Measurements from ENCODE around the gene PRKN.

Gene PRKN

DNA sequence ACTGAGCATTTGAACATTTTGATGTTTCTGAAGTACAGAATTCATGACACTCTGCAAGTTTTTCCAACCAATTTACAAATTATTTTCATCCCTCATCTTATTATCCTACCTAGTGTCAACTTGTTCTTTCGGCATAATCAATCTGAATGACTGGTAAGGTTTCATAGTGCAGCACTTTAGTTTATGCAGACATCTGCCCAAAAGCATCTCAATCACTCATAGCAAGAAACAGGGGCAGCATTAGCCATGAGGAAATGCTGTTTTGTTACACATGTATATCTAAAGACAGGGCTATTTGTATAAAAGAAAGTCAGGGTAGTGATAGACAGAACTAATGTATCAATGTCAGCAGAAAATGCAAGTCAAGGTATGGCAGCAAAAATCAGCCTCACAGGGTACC, 1075.6 kb downstream of the PRKN start:
- DNase-seq (ENCODE audit: low spot score), result no peak

DNA sequence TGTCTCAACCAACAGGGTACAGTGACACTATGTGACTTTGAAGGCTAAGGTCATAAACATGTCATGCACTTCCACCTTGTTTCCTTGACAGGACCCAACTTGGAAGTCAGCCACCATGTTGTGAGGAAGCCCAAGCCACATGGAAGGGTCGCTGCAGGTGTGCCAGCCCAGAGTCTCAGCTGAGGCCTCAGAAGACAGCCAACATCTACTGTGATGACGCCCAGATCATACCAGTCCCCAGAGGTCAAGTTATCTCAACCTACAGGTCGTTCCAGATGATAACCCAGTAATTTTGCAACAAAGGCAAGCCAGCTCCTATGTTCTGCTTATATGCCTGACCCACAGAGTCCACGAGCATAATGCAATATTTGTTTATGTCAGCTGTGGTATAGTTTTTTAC, 1077.7 kb downstream of the PRKN start:
- DNase-seq (ENCODE audit: low spot score), result no peak

DNA sequence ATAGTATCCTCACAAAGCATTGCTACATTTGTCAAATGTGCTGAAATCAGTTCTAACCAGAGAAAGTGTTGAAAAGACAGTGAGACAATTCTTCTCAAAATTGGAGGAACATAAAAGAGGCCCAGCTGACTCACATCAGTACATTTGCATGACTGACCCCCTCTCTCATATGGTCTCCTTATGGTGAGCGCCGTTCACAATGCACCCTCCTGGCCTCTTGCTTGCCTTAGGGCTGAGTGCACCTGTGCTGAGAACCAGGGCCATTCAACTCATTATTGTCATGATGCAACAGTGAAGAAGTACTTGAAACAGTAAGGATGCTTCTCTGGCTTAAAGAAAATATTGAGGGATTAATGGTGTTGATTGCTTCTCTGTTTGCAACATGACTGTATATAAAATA, 1078.5 kb downstream of the PRKN start:
- DNase-seq (ENCODE audit: low spot score), result no peak

DNA sequence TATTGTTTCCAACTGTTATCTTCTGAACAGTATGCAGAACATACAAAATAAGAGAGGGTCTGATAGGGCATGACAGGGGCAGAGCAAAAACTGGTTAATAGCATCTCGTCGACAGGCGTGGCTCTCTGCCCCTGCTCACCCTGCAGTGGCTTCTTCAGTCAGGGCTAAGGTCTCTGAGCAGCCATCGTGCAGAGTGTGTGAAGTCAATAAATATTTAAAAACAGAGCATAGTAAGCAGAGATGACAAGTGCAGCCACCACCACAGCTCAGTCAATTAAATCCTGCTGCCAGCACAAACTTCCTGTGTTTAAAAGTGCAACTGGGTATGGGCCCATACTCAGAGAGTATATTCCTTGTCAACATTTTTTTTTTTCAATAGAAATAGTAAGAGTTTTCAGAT, 1080.3 kb downstream of the PRKN start:
- no peak for DNase-seq (ENCODE audit: low spot score)

DNA sequence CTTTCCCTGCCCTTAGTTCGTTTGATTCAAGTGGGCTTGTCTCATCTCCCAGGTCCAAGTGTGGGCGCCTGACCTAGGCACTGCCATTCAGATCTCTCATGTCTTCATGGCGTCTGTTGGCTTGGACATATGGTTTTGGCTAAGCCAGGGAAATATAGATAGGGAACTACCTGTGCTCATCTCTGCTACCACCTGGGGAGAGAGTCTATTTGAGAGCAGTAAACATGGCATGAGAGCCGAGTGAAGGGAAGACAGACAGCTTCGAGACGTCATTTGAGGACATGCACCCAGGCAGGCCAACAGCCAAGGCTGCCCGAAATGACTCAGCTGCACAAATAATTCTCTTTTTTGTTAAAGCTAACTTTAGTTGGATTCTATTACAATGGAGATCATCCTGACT, 1083.0 kb downstream of the PRKN start:
- DNase-seq (ENCODE audit: low spot score), result no peak

DNA sequence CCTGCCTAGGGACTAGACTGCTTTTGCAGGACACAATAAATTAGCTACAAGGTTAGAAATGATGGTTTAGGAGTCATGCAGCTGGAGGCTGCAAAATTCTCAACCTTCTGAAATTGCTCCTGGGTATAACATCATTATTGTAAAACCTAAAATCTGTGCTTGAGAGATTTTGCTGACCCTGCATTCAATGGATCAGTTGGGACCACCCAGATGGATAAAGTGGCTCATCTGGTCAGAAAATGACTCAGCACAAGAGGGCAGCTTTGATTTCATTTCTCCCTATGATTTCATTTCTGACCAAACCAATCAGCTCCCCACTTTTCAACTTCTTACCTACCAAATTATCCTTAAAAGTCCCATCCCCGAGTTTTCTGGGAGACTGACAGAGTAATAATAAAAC, 1086.4 kb downstream of the PRKN start:
- DNase-seq (ENCODE audit: low spot score), result no peak

DNA sequence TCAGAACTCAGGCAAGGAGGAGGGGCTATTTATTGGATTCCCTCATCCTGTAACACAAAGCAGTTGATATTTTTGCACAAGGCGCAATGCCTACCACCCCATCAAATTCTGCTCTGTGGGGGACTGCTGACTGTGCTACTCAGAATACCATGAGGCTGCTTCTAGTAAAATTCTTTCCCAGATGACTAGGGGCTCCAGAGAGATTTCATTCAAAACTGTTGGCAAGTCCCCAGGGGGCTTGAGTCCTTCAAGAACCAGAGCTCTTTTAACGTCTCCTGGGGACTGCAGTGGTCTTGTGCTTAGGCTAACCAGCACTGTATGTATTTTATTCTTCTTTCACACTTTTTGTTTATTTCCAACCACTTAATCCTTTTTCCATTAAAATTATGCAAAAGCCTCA, 1087.8 kb downstream of the PRKN start:
- peak; percentile 22 for DNase-seq (ENCODE audit: low spot score)

DNA sequence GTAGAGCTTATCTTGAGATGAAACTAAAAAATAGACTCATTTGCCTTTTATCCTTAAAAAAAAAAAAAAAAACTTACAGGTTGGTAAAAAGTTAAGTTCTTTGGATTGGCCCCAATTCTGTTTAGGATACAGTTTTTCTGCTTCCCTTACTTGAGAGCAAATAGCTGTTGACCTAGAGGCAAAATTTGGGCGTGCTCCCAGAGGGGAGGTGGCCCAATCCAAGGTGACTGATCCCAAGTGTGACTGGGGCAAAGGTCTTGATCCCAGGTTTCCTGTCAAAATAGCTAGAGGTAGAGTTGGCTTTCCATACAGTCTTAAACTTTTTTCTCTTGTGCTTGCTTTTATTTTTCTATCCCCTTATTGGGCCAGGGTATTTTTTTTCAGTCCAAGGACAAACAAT, 1089.9 kb downstream of the PRKN start:
- no peak for DNase-seq (ENCODE audit: low spot score)

DNA sequence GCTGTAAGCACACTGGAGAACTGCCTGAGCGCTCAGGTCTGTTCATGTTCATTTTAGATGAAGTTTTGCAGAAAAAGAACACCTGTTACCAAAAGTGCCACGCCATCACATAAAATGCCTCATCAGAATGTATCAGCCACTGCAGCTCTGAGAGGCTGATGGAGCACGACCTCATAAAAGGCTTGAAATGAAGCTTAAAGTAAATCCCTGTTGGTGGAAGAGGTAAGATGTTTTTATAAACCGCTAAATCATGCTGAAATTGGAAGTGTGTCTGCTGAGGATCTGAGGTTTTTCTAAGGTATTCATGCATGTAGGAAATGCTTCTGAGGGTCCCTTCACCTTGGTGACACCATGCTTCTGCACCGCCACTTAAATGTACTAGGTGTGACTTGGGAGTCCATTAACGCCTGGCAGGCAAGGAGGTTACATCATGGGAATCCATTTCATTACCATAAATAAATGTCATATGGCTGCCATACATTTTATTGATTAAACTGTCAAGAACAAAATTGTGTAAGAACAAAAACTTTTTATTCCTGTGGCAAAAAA, 1090.6 kb downstream of the PRKN start:
- no peak for DNase-seq (ENCODE audit: low spot score)

DNA sequence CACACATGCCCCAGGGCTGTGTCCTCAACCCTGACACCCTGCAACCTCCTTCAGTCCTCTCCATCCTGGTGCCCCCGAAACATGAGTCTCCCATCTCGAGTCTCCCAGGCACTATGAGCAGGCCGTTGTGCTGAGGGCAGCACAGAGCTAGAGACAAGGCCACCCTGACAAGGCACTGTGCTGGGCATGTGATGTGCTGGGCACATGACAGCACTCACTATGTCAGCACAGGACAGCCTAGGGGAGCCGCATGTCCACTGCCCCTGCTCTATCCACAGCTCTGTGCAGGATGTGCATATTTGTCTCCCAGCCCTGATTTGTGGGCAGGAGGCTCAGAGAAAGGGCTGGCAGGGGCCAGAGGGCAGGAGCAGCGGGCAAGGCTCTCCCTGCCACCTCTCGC, 1091.6 kb downstream of the PRKN start:
- no peak for DNase-seq (ENCODE audit: low spot score)

DNA sequence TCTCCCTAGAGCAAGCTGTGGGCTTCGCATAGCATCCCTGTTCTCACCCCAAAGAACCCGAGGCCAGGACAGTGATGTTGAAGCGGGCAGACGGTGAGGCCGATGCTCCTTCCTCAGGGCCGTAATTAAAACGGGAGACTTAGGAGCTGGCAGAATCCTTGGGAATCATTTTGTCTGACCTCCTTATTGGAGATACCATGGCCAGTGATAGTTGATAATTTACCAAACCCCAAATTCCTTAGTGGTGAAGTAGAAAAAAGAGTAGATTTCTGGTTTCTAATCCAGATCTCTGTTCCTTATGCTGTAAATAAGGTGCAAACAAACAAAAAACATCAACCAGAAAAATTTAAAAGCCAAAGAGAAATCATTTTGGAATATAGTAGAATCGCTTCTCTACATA, 1092.7 kb downstream of the PRKN start:
- DNase-seq (ENCODE audit: low spot score), result no peak

DNA sequence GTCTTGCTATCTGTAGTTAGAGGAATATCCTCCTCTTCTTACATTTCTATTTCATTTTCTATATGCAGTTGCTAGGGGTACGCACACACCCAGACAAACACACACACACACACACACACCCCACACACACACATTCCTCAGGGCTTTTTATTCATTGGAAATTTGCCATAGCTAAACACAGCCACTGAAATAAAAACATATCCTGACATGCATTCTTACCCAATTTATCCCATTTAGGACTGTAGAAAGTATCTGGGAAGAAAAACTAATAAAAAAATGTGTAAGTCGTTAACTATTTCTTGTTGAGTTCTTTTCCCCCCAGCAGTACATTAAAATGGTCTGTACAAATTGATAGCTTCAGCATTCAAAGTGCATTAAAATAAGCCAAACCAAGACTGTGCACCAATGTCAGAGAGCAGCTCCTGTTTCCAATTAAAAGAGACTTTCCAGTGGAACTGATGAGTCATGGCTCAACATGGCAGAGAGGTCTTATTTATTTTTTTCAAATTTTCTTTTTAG, 1095.8 kb downstream of the PRKN start:
- no peak for DNase-seq (ENCODE audit: low spot score)

DNA sequence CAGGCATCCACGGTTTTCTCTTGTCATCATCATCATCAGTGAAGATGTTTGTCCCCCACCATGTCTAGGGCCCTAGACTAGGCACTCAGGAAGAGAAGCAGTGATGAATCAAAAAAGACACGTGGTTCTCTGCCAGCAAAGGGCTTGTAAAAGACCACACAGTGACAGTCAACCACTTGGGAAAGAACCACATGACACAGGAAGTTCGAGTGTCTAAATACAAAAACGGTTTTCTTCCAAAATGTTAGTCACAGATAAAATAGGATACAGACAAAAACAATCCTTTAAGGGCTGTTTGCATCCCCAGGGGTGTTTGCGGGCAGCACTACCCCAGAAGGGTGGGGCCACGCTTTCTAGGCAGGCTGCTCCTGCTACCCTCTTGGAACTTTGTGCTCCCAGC, 1096.9 kb downstream of the PRKN start:
- DNase-seq (ENCODE audit: low spot score), result no peak

DNA sequence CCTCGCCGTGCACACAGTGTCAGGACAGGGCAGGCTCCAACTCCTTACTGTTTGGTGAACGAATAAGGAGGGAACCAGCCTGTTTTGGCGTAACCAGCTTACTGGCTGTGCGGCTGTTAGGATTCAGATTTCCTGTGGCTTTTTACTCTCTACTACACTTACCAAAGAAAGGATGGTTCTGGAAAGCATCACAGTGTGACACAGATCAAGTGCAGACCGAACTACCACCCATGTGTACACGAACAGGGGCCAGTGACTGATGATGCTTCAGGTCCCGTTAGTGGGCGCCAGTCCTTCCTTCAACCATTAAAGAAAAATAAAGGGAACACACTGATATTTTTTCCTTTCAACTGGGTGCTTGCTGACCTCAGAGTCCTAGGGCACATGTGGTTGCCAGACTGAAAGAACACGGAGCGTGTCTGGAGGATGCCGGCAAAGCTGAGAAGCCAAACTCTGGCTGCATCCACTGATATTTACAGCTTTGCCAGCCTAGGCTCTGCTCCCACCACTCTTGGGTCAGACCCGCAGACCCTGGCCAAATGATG, 1101.4 kb downstream of the PRKN start:
- no peak for DNase-seq (ENCODE audit: low spot score)

DNA sequence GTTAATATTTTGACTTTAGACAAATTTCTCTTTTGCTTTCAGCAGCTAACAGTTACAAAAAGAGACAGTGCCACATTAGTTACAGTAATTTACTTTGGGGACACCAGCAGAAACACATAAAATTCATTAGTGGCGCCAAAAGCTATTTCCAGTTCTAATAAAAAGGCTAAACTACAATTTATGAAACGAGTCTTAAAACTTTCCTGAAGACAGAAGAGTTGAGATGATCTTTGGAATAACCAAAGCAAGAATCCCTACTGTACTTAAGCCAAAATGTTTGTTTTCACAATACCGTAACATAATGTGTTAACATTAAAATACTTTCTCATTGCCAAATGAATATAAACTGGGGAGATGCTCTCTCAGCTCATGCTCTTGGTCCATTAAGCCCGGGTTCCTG, 1103.5 kb downstream of the PRKN start:
- DNase-seq (ENCODE audit: low spot score), result no peak

DNA sequence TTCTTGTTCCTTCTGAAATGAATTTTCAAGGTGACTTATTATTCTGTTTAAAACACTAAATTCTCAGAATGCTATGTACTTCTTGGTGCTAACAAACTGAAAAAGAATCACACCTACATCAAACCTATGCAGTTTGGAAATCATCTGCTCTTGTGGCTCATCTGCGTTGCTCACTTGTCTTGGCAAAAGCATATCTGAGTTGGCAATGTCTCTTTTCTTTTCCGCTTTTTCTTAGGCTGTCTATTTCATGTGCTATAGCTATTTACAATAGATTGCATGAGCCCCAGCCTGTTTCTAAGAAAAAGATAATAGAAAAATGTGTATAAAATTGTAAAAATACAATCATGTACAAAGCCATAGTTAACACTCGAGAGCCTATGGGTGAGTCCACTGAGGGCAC, 1104.8 kb downstream of the PRKN start:
- DNase-seq (ENCODE audit: low spot score), result no peak

DNA sequence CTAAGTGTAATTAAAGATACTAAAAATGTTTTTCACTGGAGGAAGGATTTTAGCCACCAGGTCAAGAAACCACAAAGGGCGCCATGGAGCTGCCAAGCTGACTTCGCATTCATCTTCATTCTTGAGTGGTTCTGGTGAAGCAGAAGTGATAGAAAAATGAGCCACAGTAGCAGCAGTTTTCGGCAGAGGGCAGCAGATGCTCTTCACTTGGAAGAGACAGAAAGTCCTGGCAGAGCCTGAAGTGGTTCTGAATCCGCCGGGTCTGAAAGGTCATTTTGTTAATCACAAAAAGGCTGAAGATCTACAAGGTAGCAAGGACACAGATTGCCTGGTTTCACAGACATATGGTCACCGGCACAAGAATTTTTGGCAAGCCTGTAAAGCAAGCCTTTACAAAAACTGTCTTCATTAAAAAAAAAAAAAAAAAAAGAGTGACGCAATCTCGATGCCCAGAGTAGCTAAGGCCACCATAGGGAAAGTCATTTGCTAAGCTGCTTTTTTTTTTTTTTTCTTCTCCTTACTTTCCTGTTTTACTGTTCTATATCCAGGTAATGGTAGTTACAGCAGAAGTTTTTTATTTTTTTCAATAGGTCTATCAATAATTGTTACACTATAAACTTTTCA, 1108.6 kb downstream of the PRKN start:
- peak; percentile 92 for DNase-seq (ENCODE audit: low spot score)

DNA sequence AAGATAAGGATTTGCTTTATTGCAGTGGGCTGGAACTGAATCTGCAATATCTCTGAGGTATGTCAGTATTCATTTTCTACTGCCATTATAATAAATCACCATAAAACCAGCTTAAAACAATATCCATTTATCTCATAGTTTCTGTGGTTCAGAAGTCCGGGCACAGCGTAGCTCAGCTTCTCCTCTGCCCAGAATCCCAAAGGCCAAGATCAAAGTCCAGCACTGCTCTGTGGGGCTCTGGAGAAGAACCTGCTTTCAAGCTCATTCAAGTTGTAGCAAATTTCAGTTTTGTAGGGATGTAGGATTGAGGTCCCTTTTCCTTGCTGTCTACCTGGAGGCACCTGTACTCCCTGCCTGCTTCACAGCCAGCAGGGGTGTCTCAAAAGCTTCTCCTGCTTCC, 1113.9 kb downstream of the PRKN start:
- no peak for DNase-seq (ENCODE audit: low spot score)

DNA sequence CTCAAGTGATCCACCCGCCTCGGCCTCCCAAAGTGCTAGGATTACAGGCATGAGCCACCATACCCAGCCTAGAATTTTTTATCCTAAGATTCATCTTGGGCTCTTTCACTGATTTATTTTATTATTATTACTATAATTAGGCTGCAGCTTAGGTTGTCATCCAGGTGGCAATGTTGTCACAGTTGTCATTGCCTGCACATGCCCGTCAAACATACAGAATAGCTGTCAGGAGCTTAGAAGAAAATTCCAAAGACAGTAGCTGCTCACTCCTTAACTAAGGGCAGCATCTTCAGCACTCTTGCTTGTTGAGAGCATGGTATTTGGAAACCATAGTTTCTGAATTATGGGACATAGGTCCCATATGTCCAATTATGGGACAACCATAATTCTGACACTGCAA, 1118.8 kb downstream of the PRKN start:
- DNase-seq (ENCODE audit: low spot score), result no peak

DNA sequence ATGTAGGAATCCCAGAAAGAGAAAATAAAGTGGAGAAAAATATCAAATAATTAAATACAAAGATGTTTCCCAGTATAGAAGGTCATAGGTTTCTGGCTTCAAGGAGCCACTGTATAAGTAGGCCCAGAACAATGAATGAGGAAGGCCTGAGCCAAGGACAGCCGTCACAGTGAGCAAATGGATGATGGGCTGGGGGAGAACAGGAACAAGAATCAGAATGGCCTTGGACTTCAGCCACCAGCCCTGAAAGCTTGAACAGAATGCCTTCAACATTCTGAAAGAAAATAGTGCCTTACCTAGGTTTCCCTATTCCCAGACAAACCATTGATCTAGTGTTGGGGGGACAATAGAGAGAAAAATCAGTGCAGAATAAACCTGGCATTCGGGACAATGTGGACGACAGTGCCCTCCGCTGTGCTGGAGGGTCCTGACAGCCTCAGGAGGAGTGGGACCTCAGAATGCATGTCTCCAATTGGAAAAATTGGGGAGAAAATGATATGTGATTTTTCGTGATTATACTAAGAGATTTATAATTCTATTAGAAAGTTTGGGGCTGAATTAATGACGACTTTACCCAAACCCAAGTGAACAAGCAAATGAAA, 1119.8 kb downstream of the PRKN start:
- DNase-seq (ENCODE audit: low spot score), result no peak

DNA sequence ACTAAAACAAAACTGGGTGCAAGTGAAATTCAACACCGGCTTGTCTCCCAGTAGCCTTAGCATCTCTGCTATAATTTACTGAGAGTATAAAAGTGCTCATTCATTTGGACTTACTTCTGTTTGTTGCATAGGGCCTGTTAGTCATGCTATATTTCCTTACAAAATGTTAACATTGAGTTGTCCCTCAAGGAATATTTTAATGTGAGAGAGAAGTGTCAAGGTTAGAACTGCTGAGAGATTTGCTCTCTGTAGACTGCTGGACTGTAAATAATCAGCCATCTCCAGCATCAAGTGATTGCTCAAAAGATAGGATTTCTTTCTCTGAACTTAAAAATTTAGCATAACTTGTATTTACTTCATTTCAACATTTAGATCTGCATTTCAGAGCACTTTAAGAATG, 1125.2 kb downstream of the PRKN start:
- no peak for DNase-seq (ENCODE audit: low spot score)

DNA sequence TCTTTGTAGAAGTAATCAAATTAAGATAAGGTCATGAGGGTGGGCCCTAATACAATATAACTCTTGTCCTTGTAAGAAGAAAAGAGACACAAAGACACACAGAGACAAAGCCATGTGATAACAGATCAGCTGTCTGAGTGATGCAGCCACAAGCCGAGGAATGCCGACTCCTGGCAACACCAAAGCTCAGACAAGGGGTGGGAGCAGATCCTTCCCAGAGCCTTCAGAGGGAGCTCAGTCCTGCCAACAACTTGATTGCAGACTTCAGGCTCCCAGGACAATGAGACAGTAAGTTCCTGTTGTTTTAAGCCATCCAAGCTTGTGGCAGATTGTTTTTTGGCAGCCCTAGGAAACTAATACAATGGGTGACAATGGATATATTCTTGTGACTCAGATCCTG, 1128.7 kb downstream of the PRKN start:
- DNase-seq (ENCODE audit: low spot score), result no peak

DNA sequence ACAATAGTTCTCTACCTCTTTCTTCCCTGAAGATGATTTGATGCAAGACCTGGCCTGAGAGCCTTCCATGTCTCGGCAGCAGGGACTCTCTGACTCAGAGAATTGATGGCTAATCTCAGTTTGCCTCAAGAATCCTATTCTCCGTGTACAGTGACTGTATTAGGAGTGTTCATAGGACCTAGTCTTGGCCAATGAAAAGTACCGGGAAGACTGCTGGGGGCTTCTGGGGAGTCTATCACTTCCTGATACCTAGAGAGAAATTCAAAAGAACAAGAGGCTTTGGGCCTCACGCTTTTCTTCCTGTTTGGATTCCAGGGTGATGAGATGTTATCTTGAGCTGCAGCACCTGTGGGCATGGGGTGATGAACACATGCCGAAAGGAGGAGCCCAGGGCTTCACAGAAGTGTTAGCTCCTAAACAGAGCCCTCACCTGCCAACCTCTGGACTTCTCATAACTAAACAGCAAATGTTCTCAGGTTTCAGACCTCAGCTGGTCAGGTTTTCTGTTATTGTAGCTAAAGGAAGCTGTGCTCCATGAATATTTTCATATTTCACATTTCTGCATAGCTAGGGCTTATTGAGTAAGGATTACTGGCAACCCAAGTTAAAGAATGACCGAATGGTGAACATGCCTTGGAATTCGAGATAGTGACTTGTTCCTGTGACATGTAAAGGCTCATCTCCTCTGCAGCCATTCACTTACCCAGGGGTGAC, 1130.6 kb downstream of the PRKN start:
- DNase-seq (ENCODE audit: low spot score), result no peak

Data from cerebellar cortex (tissue), 1 donor.